GM23338 (cell line): ENCODE measurements around the gene AGBL4.

Experiments
- CREB1 ChIP-seq: fragments of 250-450 bp; sonication (Bioruptor Pico); IDR thresholded peaks from 2 replicates; pipeline ENCODE4 v1.5.0; 2020; ENCODE audit warnings: low read depth, mild to moderate bottlenecking, moderate library complexity
- CTCF ChIP-seq, 2 experiments: fragments of 200-600 bp in 1 of 2; sonication (generic) in 1 of 2; conservative IDR thresholded peaks; 2 replicates each; pipeline versions ENCODE4 v1.5.1 to v1.6.1; 2016 to 2017; ENCODE audit warnings: antibody characterized with exemption in 2 of 2, low read depth in 2 of 2, mild to moderate bottlenecking in 2 of 2, moderate library complexity in 1 of 2
- JUNB ChIP-seq: IDR thresholded peaks from one replicate; pipeline ENCODE4 v1.6.1; 2016; ENCODE audit warnings: antibody characterized with exemption; ENCODE audit not compliant: unreplicated experiment
- REST ChIP-seq: IDR thresholded peaks from one replicate; pipeline ENCODE4 v1.6.1; 2018; ENCODE audit warnings: antibody characterized with exemption; ENCODE audit not compliant: unreplicated experiment

- no peak for TF ChIP-seq CTCF (conservative IDR thresholded peaks at IDR 0.05; ENCODE audit: low read depth in 2 of 2)
- no peak for TF ChIP-seq REST
- no peak for TF ChIP-seq CREB1 (CRISPR knock-in tag)
- no peak for TF ChIP-seq JUNB
These were observed 1056.4 kb downstream of the AGBL4 start for GRCh38 chr1:48967318-48967717.
